CD4-positive, alpha-beta T cell treated with Interferon gamma for 1 hour (primary cell): ENCODE results near the gene ARPP21.
"Not testable (repeated sequence)": the region's sequence is repeated elsewhere in the genome, so short reads cannot be mapped to it uniquely, and the experiment has no call there.

Experiments used
- DNase-seq: peaks from one replicate; pipeline ENCODE4 v3.0.0-alpha.2; 2020

ARPP21 gene

GRCh38 chr3:35782355-35782754 lies 143.0 kb downstream of the ARPP21 start:
- no peak for DNase-seq

GRCh38 chr3:35784169-35784568 lies 144.8 kb downstream of the ARPP21 start:
- DNase-seq, result no peak

GRCh38 chr3:35785234-35785888 lies 146.0 kb downstream of the ARPP21 start:
- DNase-seq, result no peak

- DNase-seq, result no peak
These were observed 148.6 kb downstream of the ARPP21 start for GRCh38 chr3:35787936-35788335.

- DNase-seq, result no peak
These were observed 149.9 kb downstream of the ARPP21 start for GRCh38 chr3:35789042-35789831.

- DNase-seq, result no peak
These were observed 151.4 kb downstream of the ARPP21 start for GRCh38 chr3:35790764-35791163.

- no peak for DNase-seq
These were observed 154.3 kb downstream of the ARPP21 start for GRCh38 chr3:35793667-35794066.

GRCh38 chr3:35800960-35801459 lies 161.7 kb downstream of the ARPP21 start:
- DNase-seq, result no peak

- DNase-seq, result no peak
These were observed 175.2 kb downstream of the ARPP21 start for GRCh38 chr3:35814531-35814930.

- DNase-seq, result not testable (repeated sequence)
These were observed 176.5 kb downstream of the ARPP21 start for GRCh38 chr3:35815796-35816195.

GRCh38 chr3:35817216-35817615 lies 177.9 kb downstream of the ARPP21 start:
- DNase-seq, result no peak

- no peak for DNase-seq
These were observed 192.8 kb downstream of the ARPP21 start for GRCh38 chr3:35832140-35832571.
